ENCODE results near the gene CLIC4. TPM values are rescaled to one million over a fixed set of nuclear protein-coding genes. Genes with fewer than 3 reads are reported as not detected.

CLIC4 gene
- total RNA-seq, 1 donor from 2014 or later, result 325 TPM

DNA sequence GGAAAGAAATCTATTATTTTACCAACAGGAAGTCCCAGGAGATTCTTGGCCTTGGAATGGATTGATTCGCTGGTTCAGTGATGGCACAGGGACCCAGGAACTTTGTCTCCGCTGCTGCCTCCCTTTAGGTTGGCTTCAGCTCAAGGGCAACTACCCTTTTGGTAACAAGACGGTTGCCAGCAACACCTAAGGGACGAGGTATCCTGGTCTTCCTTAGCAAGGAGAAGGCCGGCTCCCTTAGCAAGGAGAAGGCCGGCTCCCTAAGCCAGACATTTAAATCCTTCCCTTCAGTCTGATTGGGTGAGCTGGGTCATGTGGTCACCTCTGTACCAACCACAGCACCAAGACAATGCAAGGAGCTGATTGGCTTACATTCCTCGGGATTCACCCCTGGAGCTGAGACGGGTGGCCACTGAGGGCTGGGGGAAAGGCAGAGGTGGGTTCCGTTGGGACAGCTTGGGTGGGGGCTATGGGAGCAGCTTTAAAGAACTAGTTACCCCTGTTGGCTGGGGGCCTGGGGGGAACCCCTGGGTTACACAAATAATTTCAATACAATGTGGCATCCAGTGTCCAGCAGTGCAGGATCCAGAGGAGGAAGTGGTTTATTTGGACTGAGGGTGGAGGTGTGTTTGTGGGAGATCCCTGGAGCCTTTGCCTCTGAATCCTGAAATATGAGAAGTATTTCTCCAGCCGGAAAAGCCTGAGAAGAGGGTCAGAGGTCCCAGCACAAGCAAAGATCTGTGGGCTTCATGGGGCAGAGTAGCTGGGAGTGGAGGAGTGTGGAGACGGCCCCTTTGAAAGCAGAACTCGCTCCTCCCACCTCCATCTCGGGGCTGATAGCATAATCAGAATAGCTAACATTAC lies 20.7 kb upstream of the CLIC4 start:
- TF ChIP-seq, protein P1, sequence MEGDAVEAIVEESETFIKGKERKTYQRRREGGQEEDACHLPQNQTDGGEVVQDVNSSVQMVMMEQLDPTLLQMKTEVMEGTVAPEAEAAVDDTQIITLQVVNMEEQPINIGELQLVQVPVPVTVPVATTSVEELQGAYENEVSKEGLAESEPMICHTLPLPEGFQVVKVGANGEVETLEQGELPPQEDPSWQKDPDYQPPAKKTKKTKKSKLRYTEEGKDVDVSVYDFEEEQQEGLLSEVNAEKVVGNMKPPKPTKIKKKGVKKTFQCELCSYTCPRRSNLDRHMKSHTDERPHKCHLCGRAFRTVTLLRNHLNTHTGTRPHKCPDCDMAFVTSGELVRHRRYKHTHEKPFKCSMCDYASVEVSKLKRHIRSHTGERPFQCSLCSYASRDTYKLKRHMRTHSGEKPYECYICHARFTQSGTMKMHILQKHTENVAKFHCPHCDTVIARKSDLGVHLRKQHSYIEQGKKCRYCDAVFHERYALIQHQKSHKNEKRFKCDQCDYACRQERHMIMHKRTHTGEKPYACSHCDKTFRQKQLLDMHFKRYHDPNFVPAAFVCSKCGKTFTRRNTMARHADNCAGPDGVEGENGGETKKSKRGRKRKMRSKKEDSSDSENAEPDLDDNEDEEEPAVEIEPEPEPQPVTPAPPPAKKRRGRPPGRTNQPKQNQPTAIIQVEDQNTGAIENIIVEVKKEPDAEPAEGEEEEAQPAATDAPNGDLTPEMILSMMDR (IDR thresholded peaks at IDR 0.05; ENCODE audit: borderline replicate concordance), result no peak
- no peak for DNase-seq
- H3K4me1 ChIP-seq, result peaks cover 55% of the 10 kb centered on the region
- no peaks in the 10 kb centered on the region for H3K27me3 ChIP-seq (ENCODE audit: low read depth)
- no peaks in the 10 kb centered on the region for H3K9me3 ChIP-seq (replicated peaks)
- H3K4me3 ChIP-seq, result peak overlapping the region; percentile 12
- H3K36me3 ChIP-seq, result no peaks in the 10 kb centered on the region
- peak overlapping the region; percentile 71 for H3K27ac ChIP-seq (replicated peaks)
- intact Hi-C loops (cut with micrococcal nuclease), result no loop called here

DNA sequence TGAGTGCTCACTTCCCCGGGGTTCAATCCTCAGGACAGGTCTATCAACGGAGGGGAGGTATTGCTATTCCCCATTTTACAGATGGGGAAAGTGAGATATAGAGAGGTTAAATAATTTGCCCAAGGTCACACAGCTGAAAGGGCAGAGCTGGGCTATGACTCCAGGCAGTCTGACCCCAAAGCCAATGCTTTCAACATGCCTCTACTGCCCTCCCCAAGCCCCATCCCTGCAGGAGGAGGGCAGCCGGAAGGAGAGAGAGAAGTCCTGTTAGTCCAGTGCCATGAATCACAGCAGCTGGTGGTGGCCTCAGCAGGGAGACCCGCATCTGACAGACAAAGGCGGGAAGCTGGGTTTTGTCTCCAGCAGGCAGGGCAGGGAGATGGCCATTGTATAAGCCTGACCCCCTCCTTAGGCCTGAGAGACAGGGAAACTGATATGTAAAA lies 20.0 kb upstream of the CLIC4 start:
- Histone ChIP-seq H3K36me3 (no peaks in the 10 kb centered on the region), H3K27ac (replicated peaks) (peak overlapping the region; percentile 71), H3K9me3 (replicated peaks) (no peaks in the 10 kb centered on the region), H3K27me3 (ENCODE audit: low read depth) (no peaks in the 10 kb centered on the region), H3K4me1 (peaks cover 49% of the 10 kb centered on the region), H3K4me3 (no peak overlapping the region)
- no peak for DNase-seq
- intact Hi-C loops (cut with micrococcal nuclease), result no loop called here
- TF ChIP-seq, protein P1 (IDR thresholded peaks at IDR 0.05; ENCODE audit: borderline replicate concordance), result no peak

DNA sequence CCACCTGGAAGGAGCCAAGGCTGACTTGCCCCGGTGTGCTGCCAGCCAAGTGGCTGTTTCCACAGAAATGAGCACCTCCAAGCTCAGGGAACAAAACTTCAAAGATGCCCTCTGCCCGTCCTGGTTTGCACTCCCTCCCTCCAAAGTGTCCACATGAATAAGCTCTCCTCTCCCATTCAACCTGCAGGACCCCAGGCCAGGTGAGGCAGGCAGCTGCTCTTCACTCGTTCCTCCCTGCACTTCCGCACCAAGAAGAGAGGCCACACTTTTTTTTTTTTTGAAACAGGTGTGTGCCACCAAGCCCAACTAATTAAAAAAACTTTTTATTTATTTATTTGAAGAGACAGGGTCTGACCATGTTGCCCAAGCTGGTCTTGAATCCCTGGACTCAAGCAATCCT lies 18.5 kb upstream of the CLIC4 start:
- peaks cover 49% of the 10 kb centered on the region for H3K4me1 ChIP-seq
- DNase-seq, result no peak
- no peaks in the 10 kb centered on the region for H3K9me3 ChIP-seq (replicated peaks)
- intact Hi-C loops (cut with micrococcal nuclease), result no loop called here
- no peak overlapping the region for H3K4me3 ChIP-seq
- H3K27ac ChIP-seq (replicated peaks), result peak overlapping the region; percentile 61
- no peaks in the 10 kb centered on the region for H3K27me3 ChIP-seq (ENCODE audit: low read depth)
- H3K36me3 ChIP-seq, result no peaks in the 10 kb centered on the region
- TF ChIP-seq, protein P1 (IDR thresholded peaks at IDR 0.05; ENCODE audit: borderline replicate concordance), result no peak

DNA sequence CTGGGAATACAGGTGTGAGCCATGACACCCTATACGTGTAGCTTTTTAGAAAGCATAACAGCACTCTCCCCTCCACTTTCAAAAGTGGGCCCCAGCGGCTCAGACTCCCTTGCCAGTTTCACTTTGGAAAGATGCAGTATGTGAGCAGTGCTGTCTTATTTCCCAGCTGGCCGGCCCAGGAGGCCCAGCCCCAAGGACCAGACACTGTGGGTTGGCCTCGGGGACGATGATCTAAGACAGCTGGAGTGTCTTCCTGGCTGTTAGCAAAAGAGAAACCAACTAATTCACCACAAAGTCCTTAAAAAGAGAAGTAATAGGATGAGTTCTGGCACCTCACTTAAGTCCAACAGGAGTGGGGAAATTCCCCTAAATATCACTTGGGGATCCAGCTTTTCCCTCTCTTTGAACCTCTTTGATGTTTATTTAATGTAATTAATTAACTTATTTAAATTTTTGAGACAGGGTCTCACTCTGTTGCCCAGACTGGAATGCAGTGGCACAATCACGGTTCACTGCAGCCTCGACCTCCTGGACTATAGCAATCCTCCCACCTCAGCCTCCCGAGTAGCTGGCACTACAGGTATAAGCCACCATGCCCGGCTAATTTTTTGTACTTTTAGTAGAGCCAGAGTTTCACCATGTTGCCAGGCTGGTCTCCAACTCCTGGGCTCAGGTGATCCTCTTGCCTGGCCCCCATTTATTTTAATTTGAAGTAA lies 17.6 kb upstream of the CLIC4 start:
- DNase-seq, result peak; percentile 73
- intact Hi-C loops (cut with micrococcal nuclease), result no loop called here

DNA sequence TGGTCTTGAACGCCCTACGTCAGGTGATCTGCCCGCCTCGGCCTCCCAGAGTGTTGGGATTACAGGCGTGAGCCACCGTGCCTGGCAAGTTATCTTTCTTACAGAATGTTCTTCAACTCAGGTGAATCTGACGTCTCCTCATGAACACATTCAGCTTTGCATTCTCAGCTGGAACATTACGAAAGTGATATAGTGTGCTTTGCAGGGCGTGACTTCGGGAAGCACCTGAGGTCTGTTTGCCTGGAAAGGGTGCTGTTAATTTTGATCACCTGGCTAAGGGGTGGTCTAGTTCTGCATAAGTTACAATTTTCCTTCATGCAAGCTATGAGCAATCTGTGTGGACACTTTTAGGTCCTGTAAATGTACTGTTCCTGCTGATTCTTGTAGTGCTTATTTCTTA lies 16.3 kb upstream of the CLIC4 start:
- Histone ChIP-seq H3K27me3 (ENCODE audit: low read depth) (no peaks in the 10 kb centered on the region), H3K4me3 (no peak overlapping the region), H3K4me1 (peaks cover 47% of the 10 kb centered on the region), H3K36me3 (no peaks in the 10 kb centered on the region), H3K9me3 (replicated peaks) (no peaks in the 10 kb centered on the region), H3K27ac (replicated peaks) (no peak overlapping the region)
- no peak for DNase-seq
- intact Hi-C loops (cut with micrococcal nuclease), result no loop called here
- TF ChIP-seq, protein P1 (IDR thresholded peaks at IDR 0.05; ENCODE audit: borderline replicate concordance), result no peak

More for the DNA sequence above, 17.6 kb upstream of the CLIC4 start:
- no peaks in the 10 kb centered on the region for H3K27me3 ChIP-seq (ENCODE audit: low read depth)
- H3K9me3 ChIP-seq (replicated peaks), result no peaks in the 10 kb centered on the region
- H3K27ac ChIP-seq (replicated peaks), result peak overlapping the region; percentile 61
- peak overlapping the region; percentile 10 for H3K4me3 ChIP-seq
- TF ChIP-seq, protein P1 (IDR thresholded peaks at IDR 0.05; ENCODE audit: borderline replicate concordance), result no peak
- peaks cover 49% of the 10 kb centered on the region for H3K4me1 ChIP-seq
- H3K36me3 ChIP-seq, result no peaks in the 10 kb centered on the region
